HG03354 (cell line): Measurements from ENCODE around the gene PTAFR.

Experiments used
- ATAC-seq: cut with Tn5 transposase; IDR thresholded peaks from one replicate; pipeline ENCODE4 v1.9.1; 2021; ENCODE audit warnings: mild to moderate bottlenecking; ENCODE audit not compliant: unreplicated experiment, poor library complexity, severe bottlenecking

PTAFR gene

GRCh38 chr1:28176492-28177470 is at the start of gene PTAFR:
Gene PTAFR (minus strand): TSS chr1:28176690. CDS start chr1:28151021, 25,669 bp downstream.
- no peak for ATAC-seq

GRCh38 chr1:28213315-28213714 is 36.8 kb upstream of the PTAFR start:
- no peak for ATAC-seq

- no peak for ATAC-seq
These were observed 33.2 kb upstream of the PTAFR start for GRCh38 chr1:28209700-28210099.

GRCh38 chr1:28208818-28209441 is 32.4 kb upstream of the PTAFR start:
- no peak for ATAC-seq

- ATAC-seq = no peak
These were observed 28.8 kb upstream of the PTAFR start for GRCh38 chr1:28205243-28205642.

- ATAC-seq = no peak
These were observed 23.9 kb upstream of the PTAFR start for GRCh38 chr1:28200234-28200873.

- ATAC-seq = peak; percentile 82
These were observed 23.1 kb upstream of the PTAFR start for GRCh38 chr1:28199328-28200233.

GRCh38 chr1:28197682-28198415 is 21.4 kb upstream of the PTAFR start:
- no peak for ATAC-seq

GRCh38 chr1:28196330-28196729 is 19.8 kb upstream of the PTAFR start:
- ATAC-seq = no peak

- ATAC-seq = no peak
These were observed 19.3 kb upstream of the PTAFR start for GRCh38 chr1:28195780-28196179.

GRCh38 chr1:28194326-28195035 is 18.0 kb upstream of the PTAFR start:
- no peak for ATAC-seq

GRCh38 chr1:28193701-28194161 is 17.2 kb upstream of the PTAFR start:
- ATAC-seq = no peak

- no peak for ATAC-seq
These were observed 14.6 kb upstream of the PTAFR start for GRCh38 chr1:28190996-28191645.

- no peak for ATAC-seq
These were observed 14.0 kb upstream of the PTAFR start for GRCh38 chr1:28190337-28190979.

- ATAC-seq = no peak
These were observed 8.6 kb upstream of the PTAFR start for GRCh38 chr1:28185071-28185470.

GRCh38 chr1:28180306-28181305 is 4.1 kb upstream of the PTAFR start:
- no peak for ATAC-seq
